ENCODE results near the gene MAT2B. TPM values are rescaled to one million over a fixed set of nuclear protein-coding genes. Genes with fewer than 3 reads are reported as not detected.

Gene MAT2B
- total RNA-seq, 2 donors from 2014 or later, result 55.5 to 70.4 TPM

Other genes starting within 250 kb of the MAT2B start
- 100 to 1,000 TPM in 1 of 2 donors, 10 to 100 TPM in 1; 79.1 to 121 TPM for gene CCNG1, start 68.0 kb upstream of the MAT2B start, total RNA-seq
- gene NUDCD2, start 45.5 kb upstream of the MAT2B start, total RNA-seq, result 10 to 100 TPM; 17.9 to 19.5 TPM
- under 1 TPM; 0.45 to 0.52 TPM for gene HMMR, start 45.0 kb upstream of the MAT2B start, total RNA-seq